NCI-H510A treated with DMSO at 0.1 percent for 48 hours (cell line): ENCODE data around the gene ATP13A5.

ENCODE experiments used
- DNase-seq: peaks from one replicate; lab custom pipeline; 2025; lab: John Stamatoyannopoulos, UW

The ATP13A5 gene

DNA sequence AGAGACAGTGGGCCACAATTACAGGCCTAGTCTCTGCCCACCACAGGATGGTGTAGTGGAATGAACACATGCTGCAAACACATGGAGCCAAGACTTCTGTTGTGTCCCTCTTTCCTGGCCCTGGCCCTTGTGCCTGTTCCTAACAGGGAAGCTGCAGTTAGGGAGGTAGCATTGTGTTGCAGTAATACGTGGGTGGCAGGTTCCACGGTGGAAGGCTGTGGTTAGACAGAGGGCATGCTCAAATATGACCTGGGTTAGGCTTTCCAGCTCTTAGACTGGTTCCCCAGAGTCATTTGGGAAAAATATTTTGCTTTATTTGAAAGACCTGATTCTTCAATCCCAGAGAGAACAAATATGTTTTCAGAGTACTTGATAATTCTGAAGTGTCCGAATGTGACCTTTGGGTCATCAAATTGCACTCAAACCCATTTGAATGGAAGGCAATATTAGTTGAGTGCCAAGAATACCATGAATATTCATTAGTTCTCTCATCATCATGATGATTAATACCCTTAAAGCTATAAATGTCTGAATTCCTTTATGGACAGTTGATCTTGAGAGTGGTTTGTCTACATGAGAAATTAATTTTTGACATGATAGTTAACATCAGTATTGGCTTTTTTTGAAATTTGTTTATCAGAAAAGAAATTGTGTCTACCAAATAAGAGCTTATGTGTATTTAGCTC, 109.1 kb downstream of the ATP13A5 start:
- no peak for DNase-seq

DNA sequence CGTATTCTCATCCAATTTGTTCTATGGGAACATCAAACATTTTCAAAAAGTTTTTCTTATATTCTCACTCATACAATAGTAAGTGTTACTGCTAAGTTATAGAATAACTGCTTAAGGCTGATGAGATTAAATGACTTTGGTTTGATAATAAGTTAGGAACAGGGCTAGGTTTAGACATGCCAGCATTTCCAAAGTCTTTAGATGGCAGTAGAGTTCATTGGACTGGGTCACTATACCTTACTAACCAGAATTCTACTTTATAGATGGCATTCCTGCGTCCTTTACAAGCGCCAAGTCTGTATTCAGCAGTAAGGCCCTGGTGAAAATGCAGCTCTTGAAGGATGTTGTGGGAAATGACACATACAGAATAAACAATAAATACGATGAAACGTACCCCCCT, 115.8 kb downstream of the ATP13A5 start:
- DNase-seq, result no peak

DNA sequence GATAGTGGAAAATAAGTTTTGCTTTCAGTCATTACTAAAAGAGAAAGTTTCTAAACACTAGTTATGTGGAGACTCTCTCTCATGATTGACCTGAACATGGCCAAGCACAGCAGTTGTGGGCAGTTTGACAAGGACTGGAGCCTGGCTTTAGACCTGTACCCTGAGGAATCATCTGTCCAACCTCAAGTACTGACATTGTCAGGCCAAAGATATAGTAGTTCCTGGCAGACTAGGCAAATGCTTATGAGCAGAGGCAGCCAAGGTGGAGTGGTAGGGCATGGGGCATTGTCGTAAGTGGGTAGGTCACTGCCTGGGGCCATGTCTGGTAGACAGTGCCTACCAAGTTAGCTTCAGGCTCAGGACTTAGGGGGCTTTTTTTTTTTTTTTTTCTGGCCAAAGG, 116.6 kb downstream of the ATP13A5 start:
- no peak for DNase-seq

DNA sequence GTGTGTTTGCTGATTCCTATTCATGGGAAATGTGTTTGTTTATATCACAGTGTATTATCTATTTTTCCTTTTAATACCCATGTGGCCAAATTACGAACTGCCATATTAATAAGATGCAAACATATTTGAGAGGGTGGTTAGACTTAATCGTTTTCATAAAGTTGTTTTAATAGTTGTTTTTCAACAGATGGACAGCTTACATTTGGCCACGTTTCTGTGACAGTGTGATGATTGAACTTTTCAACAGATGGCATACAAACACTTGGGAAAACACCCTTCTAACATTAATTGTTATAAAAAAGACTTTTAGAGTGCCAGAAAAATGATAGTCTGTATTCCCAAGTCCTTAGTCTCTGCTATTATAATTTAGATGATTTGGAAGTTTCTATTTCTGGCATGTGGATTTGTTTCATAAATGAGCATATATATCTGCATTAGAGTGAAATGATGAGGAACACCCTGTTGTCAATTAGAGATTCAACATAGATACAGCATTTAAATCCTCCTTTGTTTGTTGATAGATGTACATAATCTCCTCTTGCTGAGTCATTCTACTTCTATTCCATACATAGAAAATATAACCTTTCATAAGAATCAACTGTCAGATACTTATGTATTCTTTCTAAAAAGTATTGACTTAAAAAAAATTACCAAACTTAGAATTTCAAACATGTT, 124.4 kb downstream of the ATP13A5 start:
- no peak for DNase-seq

DNA sequence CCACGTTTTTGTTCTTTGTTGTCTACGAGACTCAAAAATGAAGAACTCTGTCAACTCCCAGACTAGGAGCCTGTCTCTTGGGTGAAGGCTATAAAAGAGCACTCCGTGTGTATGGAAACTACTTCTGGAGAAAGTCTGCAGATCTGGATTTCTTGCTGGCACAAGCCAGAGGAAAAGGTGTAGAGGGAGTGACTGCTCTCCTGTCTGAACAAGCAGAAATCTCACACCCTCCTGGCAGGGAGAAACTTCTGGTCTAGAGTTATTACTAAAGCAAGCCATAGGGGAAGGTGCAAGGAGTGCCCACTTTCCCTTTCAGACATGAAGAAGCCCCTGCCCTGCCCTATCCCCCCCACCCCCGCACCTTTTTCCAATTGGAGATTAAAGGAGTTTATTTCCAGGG, 128.1 kb downstream of the ATP13A5 start:
- no peak for DNase-seq

DNA sequence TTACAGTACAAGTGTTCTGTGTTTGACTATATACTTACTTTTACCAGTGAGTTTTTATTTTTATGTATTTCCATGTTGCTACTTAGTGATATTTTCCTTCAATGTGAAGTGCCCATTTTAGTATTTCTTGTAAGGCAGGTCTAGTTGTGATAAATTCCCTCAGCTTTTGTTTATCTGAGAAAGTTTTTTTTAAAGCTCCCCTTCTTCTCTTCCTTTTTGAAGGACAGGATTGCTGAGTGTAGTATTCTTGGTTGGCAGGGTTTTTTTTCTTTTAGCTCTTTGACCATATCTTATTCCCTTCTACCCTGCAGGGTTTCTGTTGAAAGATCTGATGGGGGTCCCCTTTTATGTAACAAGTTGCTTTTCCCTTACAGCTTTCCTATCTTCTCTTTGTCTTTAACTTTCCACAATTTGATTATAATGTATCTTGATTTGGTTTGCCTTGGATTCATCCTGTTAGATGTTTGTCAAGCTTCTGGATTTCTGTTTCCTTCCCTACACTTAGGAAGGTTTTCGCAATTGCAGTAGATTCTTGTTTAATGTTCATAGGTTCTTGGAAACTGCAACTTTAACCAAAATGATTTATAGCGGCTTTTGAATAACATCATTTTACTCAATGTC, 129.6 kb downstream of the ATP13A5 start:
- DNase-seq, result no peak

DNA sequence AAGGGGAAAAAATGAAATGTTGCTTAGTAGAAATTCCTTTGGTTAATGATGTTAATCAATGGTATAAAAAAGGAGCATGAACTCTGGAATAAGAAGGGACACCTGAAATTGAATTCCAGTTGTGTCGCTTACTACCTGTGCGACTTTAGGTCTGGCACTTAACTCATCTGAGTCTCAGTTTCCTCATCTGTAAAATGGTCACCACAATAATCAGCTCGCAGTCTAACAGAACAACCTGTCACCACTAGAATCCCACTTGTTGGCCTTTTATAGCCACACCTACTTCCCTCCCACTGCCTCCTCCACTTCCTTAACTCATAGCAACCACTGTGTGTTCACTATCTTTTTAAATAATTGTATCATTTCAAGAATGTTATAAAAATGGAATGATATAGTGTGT, 135.0 kb downstream of the ATP13A5 start:
- no peak for DNase-seq

DNA sequence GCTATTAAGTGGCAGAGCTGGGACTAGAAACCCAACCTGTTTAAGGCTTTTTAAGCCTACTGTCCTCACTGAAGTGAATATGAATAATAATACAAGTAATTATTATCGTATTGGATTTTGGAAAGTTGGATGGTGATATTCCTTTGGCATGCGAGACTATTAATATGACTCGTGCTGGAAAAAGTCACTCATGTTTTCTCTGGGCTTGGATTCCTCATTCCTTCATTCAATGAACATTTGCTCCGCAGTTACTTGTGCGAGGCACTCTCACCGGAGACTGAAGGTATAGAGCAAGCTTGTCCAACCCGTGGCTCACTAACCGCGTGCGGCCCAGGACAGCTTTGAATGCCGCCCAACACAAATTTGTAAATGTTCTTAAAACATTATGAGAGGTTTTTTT, 136.8 kb downstream of the ATP13A5 start:
- no peak for DNase-seq

DNA sequence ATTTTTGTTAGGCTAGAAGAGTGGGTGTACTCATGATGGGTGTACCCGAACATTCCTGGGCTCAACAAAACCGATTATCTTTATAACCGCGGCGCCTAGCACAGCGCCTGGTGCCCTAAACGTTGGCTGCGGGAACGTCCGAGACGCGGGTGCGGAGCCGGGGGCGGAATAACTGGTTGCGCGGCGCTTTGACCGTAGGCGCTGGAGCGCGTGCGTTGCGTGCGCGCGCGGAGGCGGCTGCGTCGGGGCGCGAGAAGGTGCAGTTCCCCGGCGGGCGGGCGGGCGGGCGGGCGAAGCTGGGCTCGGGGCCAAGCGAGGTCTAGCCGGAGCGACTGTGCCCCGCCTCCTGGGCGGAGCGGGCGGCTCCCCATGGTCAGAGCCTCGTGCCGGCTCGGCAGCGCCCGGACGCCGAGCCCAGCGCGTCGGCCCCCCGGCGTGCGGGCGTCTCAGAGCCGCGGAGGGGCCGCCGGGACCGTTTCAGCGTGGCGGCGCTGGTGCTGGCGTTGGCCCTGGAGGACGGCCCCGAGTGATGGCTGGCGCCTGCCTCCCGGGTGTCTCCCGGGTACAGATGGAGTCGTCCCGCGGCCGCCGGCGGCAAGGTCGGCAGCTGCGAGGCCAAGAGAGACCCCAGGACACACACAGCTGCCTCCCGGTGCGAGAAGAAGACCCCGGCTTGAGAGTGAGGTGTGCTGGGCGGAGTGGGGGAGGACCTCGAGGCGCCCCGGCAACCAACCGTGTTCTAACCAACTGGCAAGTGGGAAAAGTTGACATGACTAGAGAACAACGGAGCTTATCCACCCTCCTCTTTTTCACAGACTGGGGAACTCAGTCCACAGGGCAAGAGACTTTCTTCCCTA, 137.5 kb downstream of the ATP13A5 start, which contains the start of gene PLAAT1:
Gene PLAAT1 (plus strand): TSS at position 373 of the 857 bp plus-strand sequence. CDS start 14,429 bp downstream, outside the sequence.
- peak; percentile 77 for DNase-seq

DNA sequence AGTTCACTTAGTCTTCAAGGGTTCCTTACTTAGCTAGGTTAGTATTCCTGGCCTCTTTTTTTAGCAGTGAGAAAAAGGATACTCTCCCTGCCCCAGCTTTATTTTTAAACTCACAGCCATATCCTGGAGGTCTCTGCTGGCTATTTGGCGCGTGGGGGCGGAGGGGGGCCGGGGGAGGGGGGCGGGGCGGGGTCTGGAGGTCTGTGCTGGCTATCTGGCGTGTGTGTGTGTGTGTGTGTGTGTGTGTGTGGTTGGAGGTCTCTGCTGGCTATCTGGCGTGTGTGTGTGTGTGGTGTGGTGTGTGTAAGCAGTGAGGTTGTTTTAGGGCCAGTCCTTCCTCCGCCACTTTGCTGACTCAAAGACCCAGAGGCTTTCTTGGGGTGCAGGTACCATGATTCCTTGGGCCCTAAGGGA, 138.1 kb downstream of the ATP13A5 start:
- no peak for DNase-seq

DNA sequence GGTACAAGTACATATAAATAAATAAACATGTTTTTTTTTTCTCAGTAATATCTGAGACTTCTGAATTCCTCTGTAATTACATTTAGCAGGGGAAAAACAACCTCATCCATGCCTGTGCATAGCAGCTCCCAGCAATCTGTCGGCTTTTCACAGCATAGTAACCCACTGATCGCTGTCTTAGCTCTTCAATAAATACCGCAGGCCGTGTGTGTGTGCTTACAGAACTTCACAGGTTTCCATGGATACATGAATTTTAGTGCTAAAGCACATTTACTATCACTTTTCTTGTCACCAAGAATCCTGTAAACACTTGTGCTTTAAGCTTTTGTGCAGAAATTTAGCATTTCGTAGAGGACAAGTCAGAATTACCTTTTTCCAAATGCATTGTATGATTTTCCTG, 141.5 kb downstream of the ATP13A5 start:
- no peak for DNase-seq

DNA sequence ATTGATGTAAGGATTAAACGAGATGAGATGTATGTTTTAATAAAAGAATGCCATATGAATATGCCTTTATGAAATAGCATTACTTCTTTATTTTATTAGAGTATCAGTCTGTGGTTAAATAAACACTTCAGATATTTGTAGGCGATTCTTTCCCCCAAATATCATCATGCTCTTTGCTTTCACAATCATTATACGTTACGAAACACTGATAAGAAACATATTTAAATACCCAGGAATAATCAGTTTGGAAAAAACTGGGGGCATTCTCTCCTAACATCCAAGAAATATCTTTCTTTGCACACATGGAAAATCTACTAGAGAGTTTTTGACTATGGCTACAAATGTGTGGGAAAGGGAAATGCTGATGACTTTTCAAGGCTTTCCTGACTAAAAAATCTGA, 142.0 kb downstream of the ATP13A5 start:
- no peak for DNase-seq

DNA sequence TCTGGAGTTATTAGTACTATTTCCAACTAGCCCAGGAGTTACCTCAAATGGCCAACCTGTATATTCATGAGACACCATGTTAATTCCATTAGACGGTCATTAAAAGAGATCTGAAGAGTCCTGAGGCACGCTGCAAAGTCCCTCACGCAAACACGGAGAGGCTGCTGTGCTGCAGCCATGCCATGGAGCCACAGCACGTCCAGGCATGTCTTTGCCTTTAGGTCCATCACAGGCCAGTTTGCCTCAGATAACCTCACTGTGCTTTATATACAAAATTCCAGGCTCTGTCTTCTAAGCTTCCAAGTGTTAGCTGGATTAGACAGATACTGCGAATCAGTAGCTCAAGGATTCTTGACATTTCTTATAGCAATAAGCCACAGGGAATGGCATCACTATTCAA, 147.4 kb downstream of the ATP13A5 start:
- no peak for DNase-seq

DNA sequence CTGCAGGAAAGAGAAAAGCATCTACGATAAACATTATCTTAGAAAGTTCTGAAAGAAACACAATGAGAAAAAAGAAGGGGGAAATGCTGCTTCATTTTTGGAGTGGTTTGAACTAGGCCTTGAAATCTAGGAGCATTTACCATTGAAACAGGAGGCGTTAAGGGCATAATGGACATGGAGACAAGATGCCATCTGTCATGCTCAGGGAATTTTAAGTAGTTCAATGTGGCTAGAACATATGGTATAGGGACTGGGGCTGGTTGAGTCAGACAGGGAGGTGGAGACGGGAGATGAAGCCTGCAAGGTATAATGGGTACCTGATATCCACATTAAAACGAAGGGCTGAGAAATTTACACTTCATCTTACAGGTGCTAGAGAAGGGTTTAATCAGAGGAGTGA, 147.9 kb downstream of the ATP13A5 start:
- peak; percentile 7 for DNase-seq

DNA sequence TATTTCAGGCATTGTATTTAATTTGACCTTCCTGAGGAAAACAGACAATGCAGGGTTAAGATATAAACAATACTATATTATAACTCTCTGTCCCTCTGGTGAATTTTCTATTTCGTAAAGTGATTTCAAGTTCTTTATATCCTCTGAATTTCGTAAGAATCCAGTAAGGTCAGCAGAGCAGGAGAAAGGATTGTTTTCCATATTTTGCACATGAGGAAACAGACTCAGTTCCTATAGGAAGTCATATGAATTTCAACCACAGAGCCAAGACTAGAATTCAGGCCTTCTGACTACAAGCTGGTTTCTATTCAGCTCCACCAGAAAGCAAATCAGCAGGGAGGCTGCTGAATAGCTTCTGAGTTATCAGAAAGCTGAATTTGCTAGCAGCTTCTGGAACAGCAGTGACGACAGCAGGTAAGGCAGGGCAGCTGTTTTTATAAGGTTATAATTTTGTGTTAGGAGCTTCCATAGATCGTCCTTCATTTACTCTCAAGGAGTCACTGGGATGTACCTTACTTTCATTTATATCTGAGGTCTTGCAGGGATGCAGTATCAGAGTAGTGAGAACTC, 148.6 kb downstream of the ATP13A5 start:
- DNase-seq, result no peak

DNA sequence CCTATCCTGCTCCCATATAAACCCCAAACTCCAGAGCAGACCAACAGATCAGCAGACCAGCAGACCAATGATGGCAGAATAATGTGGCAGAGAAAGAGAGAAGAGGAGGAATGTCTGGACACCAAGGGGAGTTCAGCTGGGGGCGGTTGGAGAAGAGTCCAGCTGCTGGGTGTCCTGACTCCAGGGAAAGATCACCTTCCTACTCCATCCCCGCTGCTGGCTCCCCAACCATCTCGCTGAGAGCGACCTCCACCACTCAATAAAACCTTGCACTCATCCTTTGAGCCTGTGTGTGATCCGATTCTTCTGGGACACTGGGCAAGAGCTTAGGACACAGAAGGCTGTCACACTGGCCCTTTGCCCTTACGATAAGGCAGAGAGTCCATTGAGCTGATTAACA, 150.3 kb downstream of the ATP13A5 start:
- DNase-seq, result no peak

DNA sequence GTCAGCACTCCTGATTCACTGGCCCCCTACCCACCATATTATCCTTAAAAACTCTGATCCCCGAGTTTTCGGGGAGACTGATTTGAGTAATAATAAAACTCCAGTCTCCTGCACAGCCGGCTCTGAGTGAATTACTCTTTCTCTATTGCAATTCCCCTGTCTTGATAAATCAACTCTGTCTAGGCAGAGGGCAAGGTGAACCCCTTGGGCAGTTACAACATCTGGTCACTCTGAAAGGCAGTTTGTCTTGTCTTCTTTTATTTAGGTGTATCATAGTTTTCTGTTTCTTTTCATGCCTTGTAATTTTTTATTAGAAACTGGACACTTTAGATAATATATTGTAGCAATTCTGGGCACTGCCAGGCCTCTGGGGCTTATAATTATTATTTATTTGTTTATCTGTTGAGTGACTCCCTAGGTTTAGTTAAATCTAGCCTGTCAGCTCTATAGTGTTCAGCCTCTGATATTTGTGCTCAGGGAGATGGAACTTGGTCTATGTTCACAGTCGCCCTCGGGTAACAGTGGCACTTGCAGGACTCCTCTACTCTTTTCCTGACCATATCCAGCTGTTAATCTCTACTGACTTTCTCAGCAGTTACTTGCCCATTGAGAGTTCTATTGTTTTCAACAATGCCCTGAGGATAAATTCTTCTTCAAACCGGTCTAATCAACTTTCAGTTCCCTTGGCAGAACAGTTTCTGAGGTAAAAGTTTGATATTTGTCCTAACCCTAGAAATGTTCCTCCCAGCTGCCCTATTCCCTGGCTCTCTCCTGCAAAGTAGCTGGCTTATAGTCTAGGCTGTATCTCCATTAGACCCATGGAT, 153.0 kb downstream of the ATP13A5 start:
- no peak for DNase-seq
